GM23338 (cell line): ENCODE data around the gene FUT3. TPM values are rescaled to one million over a fixed set of nuclear protein-coding genes. Genes with fewer than 3 reads are reported as not detected.
A peak's percentile ranks its signal among the peaks of the same experiment; 100 is the strongest.

Experiments used
- ATAC-seq: fragments of 200-7000 bp; cut with Tn5 transposase; 3 replicates; pipeline ENCODE4 v1.9.1; 2020
- DNase-seq: peaks from one replicate; pipeline ENCODE4 v3.0.0-alpha.2; 2015; ENCODE audit warnings: low spot score
- H2AFZ ChIP-seq: fragments of 200-600 bp; sonication (generic); 2 replicates; pipeline ENCODE4 v1.8.0; 2016; ENCODE audit warnings: antibody characterized with exemption, mild to moderate bottlenecking, moderate library complexity
- H3F3A ChIP-seq: fragments of 200-600 bp; sonication (generic); replicated peaks from 2 replicates; pipeline ENCODE4 v1.8.0; 2017; ENCODE audit warnings: antibody characterized with exemption, mixed run types, low read depth
- H3K27ac ChIP-seq: fragments of 200-600 bp; sonication (generic); 2 replicates; pipeline ENCODE4 v1.6.1; 2016; ENCODE audit warnings: low read depth
- H3K27me3 ChIP-seq: fragments of 200-600 bp; sonication (generic); 2 replicates; pipeline ENCODE4 v1.8.0; 2016; ENCODE audit warnings: mild to moderate bottlenecking, mixed run types, moderate library complexity; ENCODE audit not compliant: insufficient read depth
- H3K36me3 ChIP-seq: fragments of 200-600 bp; sonication (generic); 2 replicates; pipeline ENCODE4 v1.8.0; 2016; ENCODE audit warnings: mild to moderate bottlenecking; ENCODE audit not compliant: insufficient read depth
- H3K4me1 ChIP-seq: fragments of 200-600 bp; sonication (generic); 2 replicates; pipeline ENCODE4 v1.8.0; 2016; ENCODE audit warnings: mild to moderate bottlenecking, moderate library complexity; ENCODE audit not compliant: insufficient read depth
- H3K4me2 ChIP-seq: fragments of 200-600 bp; sonication (generic); 2 replicates; pipeline ENCODE4 v1.7.1; 2017; ENCODE audit warnings: mixed run types
- H3K4me3 ChIP-seq: fragments of 200-600 bp; sonication (generic); 2 replicates; pipeline ENCODE4 v1.6.1; 2016; ENCODE audit warnings: mixed run types
- H3K79me2 ChIP-seq: fragments of 200-600 bp; sonication (generic); replicated peaks from 2 replicates; pipeline ENCODE4 v1.8.0; 2017; ENCODE audit warnings: mild to moderate bottlenecking; ENCODE audit not compliant: insufficient read depth
- H3K9me2 ChIP-seq: fragments of 200-600 bp; sonication (generic); 2 replicates; pipeline ENCODE4 v1.8.0; 2017; ENCODE audit not compliant: insufficient read depth
- H4K20me1 ChIP-seq: fragments of 200-600 bp; sonication (generic); replicated peaks from 2 replicates; pipeline ENCODE4 v1.8.0; 2017; ENCODE audit warnings: mild to moderate bottlenecking; ENCODE audit not compliant: insufficient read depth
- H3K27ac Mint-ChIP-seq: 2 replicates; pipeline ENCODE4 v1.8.0; 2020; ENCODE audit warnings: inconsistent platforms, mild to moderate bottlenecking, moderate library complexity, mixed read lengths
- H3K27me3 Mint-ChIP-seq: 3 replicates; pipeline ENCODE4 v1.8.0; 2022; ENCODE audit warnings: low read depth, mild to moderate bottlenecking, moderate library complexity, mixed read lengths, inconsistent platforms; ENCODE audit not compliant: insufficient read depth, poor library complexity
- H3K36me3 Mint-ChIP-seq: 3 replicates; pipeline ENCODE4 v1.8.0; 2021; ENCODE audit warnings: low read depth, mild to moderate bottlenecking, inconsistent platforms, moderate library complexity, mixed read lengths
- H3K4me1 Mint-ChIP-seq: 3 replicates; pipeline ENCODE4 v1.8.0; 2020; ENCODE audit warnings: mild to moderate bottlenecking, inconsistent platforms, mixed read lengths
- H3K4me3 Mint-ChIP-seq: 3 replicates; pipeline ENCODE4 v1.8.0; 2021; ENCODE audit warnings: moderate library complexity, mild to moderate bottlenecking, inconsistent platforms, mixed read lengths
- H3K9me3 Mint-ChIP-seq: 3 replicates; pipeline ENCODE4 v1.8.0; 2020; ENCODE audit warnings: moderate library complexity, mild to moderate bottlenecking, inconsistent platforms, mixed read lengths
- CREB1 ChIP-seq: fragments of 250-450 bp; sonication (Bioruptor Pico); IDR thresholded peaks from 2 replicates; pipeline ENCODE4 v1.5.0; 2020; ENCODE audit warnings: low read depth, mild to moderate bottlenecking, moderate library complexity
- EZH2 ChIP-seq: fragments of 200-600 bp; sonication (generic); IDR thresholded peaks from one replicate; pipeline ENCODE4 v1.8.0; 2017; ENCODE audit warnings: antibody characterized with exemption, mild to moderate bottlenecking, low read depth; ENCODE audit not compliant: unreplicated experiment
- EZH2phosphoT487 ChIP-seq: fragments of 200-600 bp; sonication (generic); IDR thresholded peaks from one replicate; pipeline ENCODE4 v1.8.1; 2018; ENCODE audit warnings: antibody characterized with exemption; ENCODE audit not compliant: unreplicated experiment
- JUNB ChIP-seq: IDR thresholded peaks from one replicate; pipeline ENCODE4 v1.6.1; 2016; ENCODE audit warnings: antibody characterized with exemption; ENCODE audit not compliant: unreplicated experiment
- NANOG ChIP-seq: IDR thresholded peaks from 2 replicates; pipeline ENCODE4 v1.6.1; 2016; ENCODE audit warnings: antibody characterized with exemption, borderline replicate concordance
- POLR2AphosphoS5 ChIP-seq: IDR thresholded peaks from 2 replicates; pipeline ENCODE4 v1.6.1; 2016; ENCODE audit warnings: antibody characterized with exemption, low read depth
- REST ChIP-seq: IDR thresholded peaks from one replicate; pipeline ENCODE4 v1.6.1; 2018; ENCODE audit warnings: antibody characterized with exemption; ENCODE audit not compliant: unreplicated experiment
- ZNF114 ChIP-seq: fragments of 250-450 bp; sonication (Bioruptor Pico); IDR thresholded peaks from 2 replicates; pipeline ENCODE4 v1.5.0; 2020; ENCODE audit warnings: mild to moderate bottlenecking, moderate library complexity
- ZNF331 ChIP-seq: fragments of 250-450 bp; sonication (Bioruptor Pico); IDR thresholded peaks from 2 replicates; pipeline ENCODE4 v1.5.0; 2020; ENCODE audit warnings: low read depth, mild to moderate bottlenecking, moderate library complexity
- polyA plus RNA-seq: library from polyadenylated mRNA; unstranded; fragments of >200 nt; fragmentation: Nextera tagmentation; extraction: Ambion mirVana; gene quantifications from 2 replicates; pipeline ENCODE4 v1.2.1, GENCODE V29; 2016
- total RNA-seq: library from RNA; depleted of rRNA; stranded (reverse); fragments of >200 nt; shearing (Covaris generic); gene quantifications from 2 replicates; pipeline ENCODE4 v1.2.3, GENCODE V29; 2014
- TF ChIP-seq, protein P1 (sequence below): fragments of 250-450 bp; sonication (Bioruptor Pico); IDR thresholded peaks from 2 replicates; pipeline ENCODE4 v1.5.0; 2020; ENCODE audit warnings: mild to moderate bottlenecking, moderate library complexity
- TF ChIP-seq, protein P2 (sequence below), 2 experiments: fragments of 200-600 bp in 1 of 2; sonication (generic) in 1 of 2; conservative IDR thresholded peaks; 2 replicates each; pipeline versions ENCODE4 v1.5.1 to v1.6.1; 2016 to 2017; ENCODE audit warnings: antibody characterized with exemption in 2 of 2, low read depth in 2 of 2, mild to moderate bottlenecking in 2 of 2, moderate library complexity in 1 of 2

Gene FUT3
- total and polyA plus RNA-seq, 2 experiments from 2014 or later: 0.45 TPM; not detected in 1

GRCh38 chr19:5881543-5882299 lies 30.5 kb upstream of the FUT3 start:
- no peak overlapping the region for H3K27ac Mint-ChIP-seq
- no peak overlapping the region for H3K4me3 ChIP-seq
- H3K36me3 Mint-ChIP-seq: no peaks in the 10 kb centered on the region
- no peaks in the 10 kb centered on the region for H3K36me3 ChIP-seq
- no peaks in the 10 kb centered on the region for H3F3A ChIP-seq
- peaks cover 6% of the 10 kb centered on the region for H3K27me3 Mint-ChIP-seq
- H3K4me1 Mint-ChIP-seq: peaks cover 14% of the 10 kb centered on the region
- no peak overlapping the region for H3K4me3 Mint-ChIP-seq
- no peaks in the 10 kb centered on the region for H3K9me3 Mint-ChIP-seq
- H3K4me1 ChIP-seq: peaks cover 14% of the 10 kb centered on the region; the same call in 1 of the 2 replicates
- no peaks in the 10 kb centered on the region for H4K20me1 ChIP-seq
- no peak for DNase-seq
- peak; percentile 41 for ATAC-seq
- no peak overlapping the region for H2AFZ ChIP-seq
- H3K27me3 ChIP-seq: no peaks in the 10 kb centered on the region
- H3K4me2 ChIP-seq: no peak overlapping the region
- no peak for TF ChIP-seq REST
- TF ChIP-seq CREB1 (CRISPR knock-in tag): no peak
- TF ChIP-seq, protein P1, sequence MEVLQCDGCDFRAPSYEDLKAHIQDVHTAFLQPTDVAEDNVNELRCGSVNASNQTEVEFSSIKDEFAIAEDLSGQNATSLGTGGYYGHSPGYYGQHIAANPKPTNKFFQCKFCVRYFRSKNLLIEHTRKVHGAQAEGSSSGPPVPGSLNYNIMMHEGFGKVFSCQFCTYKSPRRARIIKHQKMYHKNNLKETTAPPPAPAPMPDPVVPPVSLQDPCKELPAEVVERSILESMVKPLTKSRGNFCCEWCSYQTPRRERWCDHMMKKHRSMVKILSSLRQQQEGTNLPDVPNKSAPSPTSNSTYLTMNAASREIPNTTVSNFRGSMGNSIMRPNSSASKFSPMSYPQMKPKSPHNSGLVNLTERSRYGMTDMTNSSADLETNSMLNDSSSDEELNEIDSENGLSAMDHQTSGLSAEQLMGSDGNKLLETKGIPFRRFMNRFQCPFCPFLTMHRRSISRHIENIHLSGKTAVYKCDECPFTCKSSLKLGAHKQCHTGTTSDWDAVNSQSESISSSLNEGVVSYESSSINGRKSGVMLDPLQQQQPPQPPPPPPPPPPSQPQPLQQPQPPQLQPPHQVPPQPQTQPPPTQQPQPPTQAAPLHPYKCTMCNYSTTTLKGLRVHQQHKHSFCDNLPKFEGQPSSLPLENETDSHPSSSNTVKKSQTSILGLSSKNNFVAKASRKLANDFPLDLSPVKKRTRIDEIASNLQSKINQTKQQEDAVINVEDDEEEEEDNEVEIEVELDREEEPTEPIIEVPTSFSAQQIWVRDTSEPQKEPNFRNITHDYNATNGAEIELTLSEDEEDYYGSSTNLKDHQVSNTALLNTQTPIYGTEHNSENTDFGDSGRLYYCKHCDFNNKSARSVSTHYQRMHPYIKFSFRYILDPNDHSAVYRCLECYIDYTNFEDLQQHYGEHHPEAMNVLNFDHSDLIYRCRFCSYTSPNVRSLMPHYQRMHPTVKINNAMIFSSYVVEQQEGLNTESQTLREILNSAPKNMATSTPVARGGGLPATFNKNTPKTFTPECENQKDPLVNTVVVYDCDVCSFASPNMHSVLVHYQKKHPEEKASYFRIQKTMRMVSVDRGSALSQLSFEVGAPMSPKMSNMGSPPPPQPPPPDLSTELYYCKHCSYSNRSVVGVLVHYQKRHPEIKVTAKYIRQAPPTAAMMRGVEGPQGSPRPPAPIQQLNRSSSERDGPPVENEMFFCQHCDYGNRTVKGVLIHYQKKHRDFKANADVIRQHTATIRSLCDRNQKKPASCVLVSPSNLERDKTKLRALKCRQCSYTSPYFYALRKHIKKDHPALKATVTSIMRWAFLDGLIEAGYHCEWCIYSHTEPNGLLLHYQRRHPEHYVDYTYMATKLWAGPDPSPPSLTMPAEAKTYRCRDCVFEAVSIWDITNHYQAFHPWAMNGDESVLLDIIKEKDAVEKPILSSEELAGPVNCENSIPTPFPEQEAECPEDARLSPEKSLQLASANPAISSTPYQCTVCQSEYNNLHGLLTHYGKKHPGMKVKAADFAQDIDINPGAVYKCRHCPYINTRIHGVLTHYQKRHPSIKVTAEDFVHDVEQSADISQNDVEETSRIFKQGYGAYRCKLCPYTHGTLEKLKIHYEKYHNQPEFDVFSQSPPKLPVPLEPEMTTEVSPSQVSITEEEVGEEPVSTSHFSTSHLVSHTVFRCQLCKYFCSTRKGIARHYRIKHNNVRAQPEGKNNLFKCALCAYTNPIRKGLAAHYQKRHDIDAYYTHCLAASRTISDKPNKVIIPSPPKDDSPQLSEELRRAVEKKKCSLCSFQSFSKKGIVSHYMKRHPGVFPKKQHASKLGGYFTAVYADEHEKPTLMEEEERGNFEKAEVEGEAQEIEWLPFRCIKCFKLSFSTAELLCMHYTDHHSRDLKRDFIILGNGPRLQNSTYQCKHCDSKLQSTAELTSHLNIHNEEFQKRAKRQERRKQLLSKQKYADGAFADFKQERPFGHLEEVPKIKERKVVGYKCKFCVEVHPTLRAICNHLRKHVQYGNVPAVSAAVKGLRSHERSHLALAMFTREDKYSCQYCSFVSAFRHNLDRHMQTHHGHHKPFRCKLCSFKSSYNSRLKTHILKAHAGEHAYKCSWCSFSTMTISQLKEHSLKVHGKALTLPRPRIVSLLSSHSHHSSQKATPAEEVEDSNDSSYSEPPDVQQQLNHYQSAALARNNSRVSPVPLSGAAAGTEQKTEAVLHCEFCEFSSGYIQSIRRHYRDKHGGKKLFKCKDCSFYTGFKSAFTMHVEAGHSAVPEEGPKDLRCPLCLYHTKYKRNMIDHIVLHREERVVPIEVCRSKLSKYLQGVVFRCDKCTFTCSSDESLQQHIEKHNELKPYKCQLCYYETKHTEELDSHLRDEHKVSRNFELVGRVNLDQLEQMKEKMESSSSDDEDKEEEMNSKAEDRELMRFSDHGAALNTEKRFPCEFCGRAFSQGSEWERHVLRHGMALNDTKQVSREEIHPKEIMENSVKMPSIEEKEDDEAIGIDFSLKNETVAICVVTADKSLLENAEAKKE: no peak
- TF ChIP-seq ZNF114 (CRISPR knock-in tag): no peak
- no peak for TF ChIP-seq POLR2AphosphoS5
- no peak for TF ChIP-seq EZH2
- no peak for TF ChIP-seq ZNF331 (CRISPR knock-in tag)
- no peak for TF ChIP-seq EZH2phosphoT487
- no peak for TF ChIP-seq NANOG
- TF ChIP-seq JUNB: no peak
- TF ChIP-seq, protein P2, sequence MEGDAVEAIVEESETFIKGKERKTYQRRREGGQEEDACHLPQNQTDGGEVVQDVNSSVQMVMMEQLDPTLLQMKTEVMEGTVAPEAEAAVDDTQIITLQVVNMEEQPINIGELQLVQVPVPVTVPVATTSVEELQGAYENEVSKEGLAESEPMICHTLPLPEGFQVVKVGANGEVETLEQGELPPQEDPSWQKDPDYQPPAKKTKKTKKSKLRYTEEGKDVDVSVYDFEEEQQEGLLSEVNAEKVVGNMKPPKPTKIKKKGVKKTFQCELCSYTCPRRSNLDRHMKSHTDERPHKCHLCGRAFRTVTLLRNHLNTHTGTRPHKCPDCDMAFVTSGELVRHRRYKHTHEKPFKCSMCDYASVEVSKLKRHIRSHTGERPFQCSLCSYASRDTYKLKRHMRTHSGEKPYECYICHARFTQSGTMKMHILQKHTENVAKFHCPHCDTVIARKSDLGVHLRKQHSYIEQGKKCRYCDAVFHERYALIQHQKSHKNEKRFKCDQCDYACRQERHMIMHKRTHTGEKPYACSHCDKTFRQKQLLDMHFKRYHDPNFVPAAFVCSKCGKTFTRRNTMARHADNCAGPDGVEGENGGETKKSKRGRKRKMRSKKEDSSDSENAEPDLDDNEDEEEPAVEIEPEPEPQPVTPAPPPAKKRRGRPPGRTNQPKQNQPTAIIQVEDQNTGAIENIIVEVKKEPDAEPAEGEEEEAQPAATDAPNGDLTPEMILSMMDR (conservative IDR thresholded peaks at IDR 0.05; ENCODE audit: low read depth in 2 of 2): no peak
- H3K27ac ChIP-seq: no peak overlapping the region
- no peaks in the 10 kb centered on the region for H3K79me2 ChIP-seq
- H3K9me2 ChIP-seq: no peaks in the 10 kb centered on the region
